Duodenal mucosa (tissue), 2 donors: ENCODE results near the gene ONECUT2.

Source experiments
- H3K27ac ChIP-seq: one replicate; pipeline ENCODE4 v1.7.0; 2013; ENCODE audit warnings: low read depth, low read length
- H3K27me3 ChIP-seq, 2 donors: one replicate each; pipeline ENCODE4 v1.7.0; 2013; ENCODE audit warnings: low read length in 2 of 2, control low read depth in 1 of 2; ENCODE audit not compliant: insufficient read depth in 2 of 2, control insufficient read depth in 1 of 2
- H3K36me3 ChIP-seq, 2 donors: one replicate each; pipeline ENCODE4 v1.7.0; 2013; ENCODE audit warnings: low read length in 2 of 2, control low read depth in 1 of 2; ENCODE audit not compliant: insufficient read depth in 2 of 2, control insufficient read depth in 1 of 2
- H3K4me1 ChIP-seq, 2 donors: one replicate each; pipeline ENCODE4 v1.7.0; 2013; ENCODE audit warnings: low read length in 2 of 2, control low read depth in 1 of 2; ENCODE audit not compliant: insufficient read depth in 2 of 2, control insufficient read depth in 1 of 2
- H3K4me3 ChIP-seq, 2 donors: one replicate each; pipeline ENCODE4 v1.7.0; 2013; ENCODE audit warnings: low read length in 2 of 2, low read depth in 1 of 2
- H3K9ac ChIP-seq, 2 donors: one replicate each; pipeline ENCODE4 v1.7.0; 2013; ENCODE audit warnings: low read length in 2 of 2, low read depth in 1 of 2
- H3K9me3 ChIP-seq, 2 donors: one replicate each; pipeline ENCODE4 v1.7.0; 2013; ENCODE audit warnings: low read length in 2 of 2, control low read depth in 1 of 2; ENCODE audit not compliant: control insufficient read depth in 1 of 2

Gene ONECUT2

DNA sequence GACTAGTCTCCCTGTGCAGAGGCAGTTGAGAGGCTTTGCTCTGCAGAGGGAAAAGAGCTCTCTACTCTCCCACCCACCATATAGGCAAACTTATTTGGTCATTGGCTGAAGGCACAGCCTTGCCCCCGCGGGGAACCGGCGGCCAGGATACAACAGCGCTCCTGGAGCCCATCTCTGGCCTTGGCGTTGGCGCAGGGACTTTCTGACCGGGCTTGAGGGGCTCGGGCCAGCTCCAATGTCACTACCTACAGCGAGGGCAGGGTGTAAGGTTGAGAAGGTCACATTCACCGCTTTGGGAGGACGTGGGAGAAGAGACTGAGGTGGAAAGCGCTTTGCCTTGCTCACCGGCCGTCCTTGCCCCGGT is 2.2 kb downstream of the ONECUT2 start:
- H3K9me3 ChIP-seq, result no peaks in the 10 kb centered on the region
- peaks cover 4 to 5% of the 10 kb centered on the region in 2 donors for H3K4me1 ChIP-seq
- peaks cover 35 to 64% of the 10 kb centered on the region in 2 donors for H3K27me3 ChIP-seq
- peak overlapping the region; percentile 44 for H3K27ac ChIP-seq
- H3K4me3 ChIP-seq, result peak overlapping the region; percentile 81 to 92
- peak overlapping the region; percentile 84 to 93 for H3K9ac ChIP-seq
- peaks cover 4 to 5% of the 10 kb centered on the region in 2 donors for H3K36me3 ChIP-seq

DNA sequence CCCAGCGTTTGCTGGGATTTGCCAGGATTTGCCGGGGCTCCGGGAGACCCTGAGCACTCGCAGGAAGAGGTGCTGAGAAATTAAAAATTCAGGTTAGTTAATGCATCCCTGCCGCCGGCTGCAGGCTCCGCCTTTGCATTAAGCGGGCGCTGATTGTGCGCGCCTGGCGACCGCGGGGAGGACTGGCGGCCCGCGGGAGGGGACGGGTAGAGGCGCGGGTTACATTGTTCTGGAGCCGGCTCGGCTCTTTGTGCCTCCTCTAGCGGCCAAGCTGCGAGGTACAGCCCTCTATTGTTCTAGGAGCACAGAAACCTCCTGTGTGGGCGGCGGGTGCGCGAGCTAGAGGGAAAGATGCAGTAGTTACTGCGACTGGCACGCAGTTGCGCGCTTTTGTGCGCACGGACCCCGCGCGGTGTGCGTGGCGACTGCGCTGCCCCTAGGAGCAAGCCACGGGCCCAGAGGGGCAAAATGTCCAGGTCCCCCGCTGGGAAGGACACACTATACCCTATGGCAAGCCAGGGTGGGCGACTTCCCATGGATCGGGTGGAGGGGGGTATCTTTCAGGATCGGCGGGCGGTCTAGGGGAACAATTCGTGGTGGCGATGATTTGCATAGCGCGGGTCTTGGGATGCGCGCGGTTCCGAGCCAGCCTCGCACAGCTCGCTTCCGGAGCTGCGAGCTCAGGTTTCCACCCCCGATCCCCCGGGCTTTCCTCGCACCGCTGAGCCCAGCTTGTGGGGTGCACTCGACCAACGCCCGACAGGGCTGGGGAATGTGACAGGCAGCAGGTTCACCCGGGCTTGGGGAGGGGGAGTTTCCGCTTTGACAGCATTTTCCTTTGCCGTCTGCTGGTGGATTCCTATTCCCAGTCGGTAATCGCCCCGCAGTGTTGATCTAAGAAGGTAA is 2.8 kb downstream of the ONECUT2 start:
- H3K27me3 ChIP-seq, result peaks cover 30 to 60% of the 10 kb centered on the region in 2 donors
- peak overlapping the region; percentile 84 to 93 for H3K9ac ChIP-seq
- peak overlapping the region; percentile 30 for H3K27ac ChIP-seq
- H3K4me3 ChIP-seq, result peak overlapping the region; percentile 81 to 92
- peaks cover 4 to 5% of the 10 kb centered on the region in 2 donors for H3K36me3 ChIP-seq
- peaks cover 10 to 12% of the 10 kb centered on the region in 2 donors for H3K4me1 ChIP-seq
- H3K9me3 ChIP-seq, result no peaks in the 10 kb centered on the region

DNA sequence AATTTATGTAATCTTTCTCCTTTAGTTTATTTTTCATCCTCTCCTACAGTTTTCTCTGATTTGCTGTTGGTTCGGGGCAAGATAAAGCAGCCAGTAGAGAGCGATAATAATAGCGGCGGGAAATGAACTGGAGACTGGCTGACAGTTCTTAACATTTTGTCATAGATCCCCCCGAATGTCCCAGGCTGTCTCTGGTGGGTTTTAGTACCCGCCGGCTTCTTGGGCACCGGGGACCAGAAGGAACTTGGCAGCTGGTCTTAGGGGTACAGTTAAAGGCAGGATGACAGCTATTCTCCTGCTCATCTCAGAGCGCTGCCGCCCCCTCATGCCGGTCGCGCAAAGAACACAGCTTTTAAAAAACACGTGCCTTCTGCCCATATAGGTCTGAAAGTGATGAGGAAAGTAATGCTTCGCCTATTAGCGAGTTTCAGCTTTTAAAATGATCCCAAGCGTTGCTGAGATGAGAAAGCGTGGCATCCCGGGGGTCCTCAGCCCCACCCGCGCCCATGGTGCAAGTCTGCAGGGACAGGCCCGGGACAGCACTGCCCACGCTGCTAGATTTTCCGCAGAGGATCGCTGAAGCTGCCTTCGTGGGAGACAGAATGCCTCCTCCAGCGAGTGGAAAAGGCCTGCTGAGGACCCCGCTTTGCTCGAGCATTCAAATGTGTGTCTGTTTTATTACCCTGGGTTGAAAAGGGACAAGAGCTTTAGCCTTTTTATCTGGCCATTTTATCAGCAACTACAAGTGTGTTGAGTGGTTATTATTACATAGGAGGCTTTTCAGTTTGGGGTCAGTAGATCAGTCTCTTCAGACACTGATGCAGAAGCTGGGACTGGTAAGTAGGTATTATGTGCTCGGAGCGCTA is 3.8 kb downstream of the ONECUT2 start:
- peaks cover 4 to 5% of the 10 kb centered on the region in 2 donors for H3K36me3 ChIP-seq
- peak overlapping the region; percentile 0 for H3K27ac ChIP-seq
- no peaks in the 10 kb centered on the region for H3K9me3 ChIP-seq
- peak overlapping the region; percentile 84 to 93 for H3K9ac ChIP-seq
- H3K4me1 ChIP-seq, result peaks cover 19 to 20% of the 10 kb centered on the region in 2 donors
- peak overlapping the region; percentile 81 to 92 for H3K4me3 ChIP-seq
- peaks cover 28 to 53% of the 10 kb centered on the region in 2 donors for H3K27me3 ChIP-seq

DNA sequence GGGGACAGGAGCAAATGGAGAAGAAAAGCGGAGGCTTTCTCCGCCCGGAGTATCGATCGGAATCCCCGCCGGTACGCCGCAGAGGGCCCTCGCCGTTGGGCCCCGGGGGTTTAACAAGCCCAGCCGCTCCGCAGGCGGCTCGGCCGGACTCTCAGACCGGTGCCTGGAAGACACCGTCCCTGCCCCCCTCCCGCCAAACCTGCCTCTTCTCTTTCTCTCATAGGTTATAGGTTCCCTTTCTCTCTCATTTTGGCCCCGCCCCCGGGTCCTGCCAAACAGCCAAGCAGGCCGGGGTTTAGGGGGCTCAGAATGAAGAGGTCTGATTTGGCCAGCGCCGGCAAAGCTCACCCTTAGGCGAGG is 4.4 kb downstream of the ONECUT2 start:
- H3K4me1 ChIP-seq, result peaks cover 25 to 26% of the 10 kb centered on the region in 2 donors
- peaks cover 28 to 54% of the 10 kb centered on the region in 2 donors for H3K27me3 ChIP-seq
- peaks cover 4 to 5% of the 10 kb centered on the region in 2 donors for H3K36me3 ChIP-seq
- H3K9me3 ChIP-seq, result no peaks in the 10 kb centered on the region
- peak overlapping the region; percentile 42 for H3K27ac ChIP-seq
- peak overlapping the region; percentile 81 to 92 for H3K4me3 ChIP-seq
- peak overlapping the region; percentile 84 to 93 for H3K9ac ChIP-seq

DNA sequence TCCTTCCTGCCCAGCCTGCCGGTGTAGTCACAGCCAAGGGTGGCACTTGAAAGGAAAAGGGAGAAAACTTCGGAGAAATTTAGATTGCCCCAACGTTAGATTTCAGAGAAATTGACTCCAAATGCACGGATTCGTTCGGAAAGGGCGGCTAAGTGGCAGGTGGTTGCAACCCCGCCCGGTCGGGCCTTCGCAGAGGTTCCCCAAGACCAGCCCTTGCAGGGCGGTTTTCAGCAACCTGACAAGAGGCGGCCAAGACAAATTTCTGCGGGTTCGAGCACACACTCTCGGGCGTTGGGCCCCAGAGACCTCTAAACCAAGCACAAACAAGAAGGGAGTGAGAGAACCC is 4.8 kb downstream of the ONECUT2 start:
- Histone ChIP-seq H3K4me3 (peak overlapping the region; percentile 81 to 92), H3K4me1 (peaks cover 28 to 29% of the 10 kb centered on the region in 2 donors), H3K27me3 (peaks cover 28 to 51% of the 10 kb centered on the region in 2 donors), H3K36me3 (peaks cover 4 to 5% of the 10 kb centered on the region in 2 donors), H3K9me3 (no peaks in the 10 kb centered on the region), H3K27ac (peak overlapping the region; percentile 42), H3K9ac (peak overlapping the region; percentile 84 to 93)

DNA sequence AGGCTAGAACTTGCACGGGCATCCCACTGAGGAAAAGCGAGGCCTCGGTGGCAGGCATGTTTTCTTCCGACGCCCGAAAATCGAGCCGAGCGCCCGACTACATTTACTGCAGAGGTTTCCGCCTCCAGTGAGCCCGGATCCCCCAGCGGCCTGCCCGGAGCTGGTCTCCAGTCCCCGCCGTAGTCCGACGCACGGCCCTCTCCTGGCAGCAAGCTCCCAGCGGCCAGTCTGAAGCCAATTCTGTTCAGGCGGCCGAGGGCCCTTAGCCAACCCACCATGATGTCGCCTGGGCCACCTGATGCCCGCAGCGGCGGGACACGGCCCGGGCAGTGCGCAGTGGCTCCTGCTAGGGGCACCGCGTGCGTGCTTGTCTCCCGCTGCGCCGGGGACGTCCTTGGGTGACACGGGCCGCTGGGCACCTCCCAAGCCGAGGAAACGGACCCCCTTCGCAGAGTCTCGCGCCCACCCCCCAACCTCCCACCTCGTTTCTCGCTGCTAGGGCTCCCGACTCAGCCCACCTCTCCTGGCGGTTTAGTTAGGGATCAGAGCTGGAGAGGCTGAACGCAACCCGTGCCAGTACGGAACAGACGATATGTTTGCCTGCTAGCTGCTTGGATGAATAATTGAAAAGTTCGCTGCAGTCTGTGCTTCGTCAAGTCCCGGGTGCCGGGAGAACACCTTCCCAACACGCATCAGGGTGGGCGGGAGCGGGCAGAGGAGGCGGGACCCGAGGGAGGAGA is 5.3 kb downstream of the ONECUT2 start:
- Histone ChIP-seq H3K27ac (peak overlapping the region; percentile 66), H3K4me1 (peaks cover 31 to 34% of the 10 kb centered on the region in 2 donors), H3K9ac (peak overlapping the region; percentile 84 to 93), H3K9me3 (no peaks in the 10 kb centered on the region), H3K36me3 (peaks cover 4 to 5% of the 10 kb centered on the region in 2 donors), H3K27me3 (peaks cover 28 to 50% of the 10 kb centered on the region in 2 donors), H3K4me3 (peak overlapping the region; percentile 81 to 92)

DNA sequence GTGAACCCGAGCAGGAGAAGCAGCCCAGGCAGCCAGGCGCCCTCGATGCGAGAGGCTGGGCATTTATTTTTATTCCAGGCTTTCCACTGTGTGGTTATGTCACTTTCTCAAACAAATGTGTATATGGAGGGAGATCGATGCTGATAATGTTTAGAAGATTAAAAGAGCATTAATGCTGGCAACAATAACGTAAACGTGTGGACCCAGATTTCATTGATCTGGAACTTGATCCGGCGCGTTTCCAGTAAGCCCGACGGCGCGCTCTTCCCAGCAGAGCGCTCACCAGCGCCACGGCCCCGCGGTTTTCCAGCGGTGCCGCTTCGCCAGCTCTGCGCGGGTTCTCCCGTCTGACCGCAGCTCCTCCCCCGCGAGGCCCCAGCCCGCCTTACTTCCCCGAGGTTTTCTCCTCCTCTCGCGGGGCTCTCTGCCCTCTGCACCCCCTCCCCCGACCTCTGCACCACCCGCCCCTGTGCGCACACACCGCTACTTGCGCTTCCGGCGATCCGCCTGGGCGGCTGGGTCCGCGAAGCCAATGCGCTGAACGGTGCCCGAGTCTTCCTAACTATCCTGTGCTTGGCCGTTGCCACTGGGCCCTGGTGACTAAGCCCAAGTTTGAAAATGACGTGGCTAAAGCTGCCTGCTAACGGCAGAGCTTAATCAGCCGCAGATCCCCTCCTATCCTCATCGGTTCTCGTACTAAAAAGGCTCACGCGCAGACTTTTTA is 6.1 kb downstream of the ONECUT2 start:
- H3K4me3 ChIP-seq, result peak overlapping the region; percentile 81 to 92
- peaks cover 28 to 47% of the 10 kb centered on the region in 2 donors for H3K27me3 ChIP-seq
- peaks cover 34 to 41% of the 10 kb centered on the region in 2 donors for H3K4me1 ChIP-seq
- H3K36me3 ChIP-seq, result peaks cover 4 to 5% of the 10 kb centered on the region in 2 donors
- H3K9ac ChIP-seq, result peak overlapping the region in 1 of 2 donors; percentile 93
- H3K27ac ChIP-seq, result peak overlapping the region; percentile 66
- no peaks in the 10 kb centered on the region for H3K9me3 ChIP-seq

DNA sequence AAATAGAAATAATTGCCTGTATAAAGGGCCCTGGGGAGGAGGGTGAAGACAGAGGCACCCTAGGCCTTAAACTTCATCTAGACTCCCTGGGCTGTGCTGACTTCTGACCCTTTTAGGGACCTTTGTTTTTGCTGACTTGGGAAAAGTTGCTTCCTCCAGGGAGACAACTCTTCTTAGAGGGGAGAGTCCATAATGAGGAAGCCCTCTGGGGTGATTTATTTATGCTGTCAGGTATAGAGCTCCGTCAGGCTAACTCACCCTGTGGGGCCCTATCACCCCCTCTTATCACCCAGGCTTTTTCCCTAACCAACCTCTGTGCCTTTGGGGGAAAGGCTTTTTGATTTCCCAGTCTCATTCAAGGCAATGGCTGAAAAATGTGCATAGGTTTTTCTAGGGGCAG is 8.1 kb downstream of the ONECUT2 start:
- H3K4me3 ChIP-seq, result peak overlapping the region; percentile 46 to 51
- H3K27me3 ChIP-seq, result peaks cover 18 to 29% of the 10 kb centered on the region in 2 donors
- peaks cover 39 to 50% of the 10 kb centered on the region in 2 donors for H3K4me1 ChIP-seq
- peaks cover 0 to 16% of the 10 kb centered on the region in 2 donors for H3K36me3 ChIP-seq
- H3K9me3 ChIP-seq, result no peaks in the 10 kb centered on the region
- peak overlapping the region; percentile 43 for H3K27ac ChIP-seq
- peak overlapping the region; percentile 39 to 44 for H3K9ac ChIP-seq

DNA sequence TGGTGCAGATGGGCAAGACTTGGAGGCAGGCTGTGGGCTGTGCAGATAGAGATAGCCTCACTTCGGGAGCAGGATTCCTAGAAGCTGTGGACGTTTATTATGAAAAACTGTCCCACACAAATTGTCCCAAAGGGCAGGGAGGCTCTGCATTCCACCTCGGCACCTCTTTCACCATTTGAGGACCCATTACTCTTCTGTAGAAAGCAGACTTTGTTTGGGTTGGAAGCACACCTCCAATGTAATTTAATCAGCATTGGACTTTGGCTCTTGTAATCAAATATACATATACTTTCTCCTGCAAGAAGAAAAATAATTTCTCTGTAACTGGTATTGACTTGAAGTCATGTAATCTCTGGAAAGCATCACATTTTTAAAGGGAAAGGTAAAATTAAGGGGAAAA is 8.5 kb downstream of the ONECUT2 start:
- Histone ChIP-seq H3K9me3 (no peaks in the 10 kb centered on the region), H3K27me3 (peaks cover 14 to 25% of the 10 kb centered on the region in 2 donors), H3K4me1 (peaks cover 39 to 50% of the 10 kb centered on the region in 2 donors), H3K36me3 (peaks cover 4 to 20% of the 10 kb centered on the region in 2 donors), H3K9ac (no peak overlapping the region), H3K4me3 (peak overlapping the region; percentile 46 to 51), H3K27ac (no peak overlapping the region)
